ENCODE measurements around the gene ZBTB16. TPM values are rescaled to one million over a fixed set of nuclear protein-coding genes. Genes with fewer than 3 reads are reported as not detected.

Gene ZBTB16
- total RNA-seq, 1 donor from 2014 or later = 17.7 TPM

DNA sequence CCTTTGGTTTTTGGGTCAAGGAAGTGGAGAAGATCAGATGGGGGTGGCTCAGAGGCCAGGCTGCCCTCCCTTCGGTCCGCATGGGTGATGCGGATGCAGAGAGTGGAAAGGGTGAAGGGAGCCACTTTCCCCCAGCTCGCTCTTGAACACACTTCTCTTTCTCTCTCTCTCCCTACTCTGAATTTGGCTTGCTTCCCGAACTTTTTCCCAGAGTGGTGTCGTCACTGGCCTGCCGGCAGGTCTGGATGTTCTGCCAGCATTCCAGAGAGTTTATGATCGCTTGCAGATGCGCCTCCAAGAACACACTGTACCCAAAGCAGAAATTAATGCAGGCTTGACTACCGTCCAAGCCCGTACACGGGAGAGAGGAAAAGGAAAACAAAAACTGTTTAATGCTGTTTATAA lies 103.2 kb downstream of the ZBTB16 start:
- H3K4me2 ChIP-seq = no peak overlapping the region
- no peak overlapping the region for H2AFZ ChIP-seq (replicated peaks)
- H3K79me2 ChIP-seq (ENCODE audit: low read depth) = no peaks in the 10 kb centered on the region
- no peak overlapping the region for H3K9ac ChIP-seq
- Mint-ChIP-seq H3K4me3 (no peak overlapping the region), H3K36me3 (peaks cover 16% of the 10 kb centered on the region), H3K9me3 (no peaks in the 10 kb centered on the region), H3K27ac (peak overlapping the region; percentile 90), H3K27me3 (ENCODE audit: insufficient read depth, low read depth) (peaks cover 4% of the 10 kb centered on the region), H3K4me1 (peaks cover 89% of the 10 kb centered on the region)
- H3K4me1 ChIP-seq = peaks cover 43% of the 10 kb centered on the region
- DNase-seq (ENCODE audit: low spot score) = no peak
- no peaks in the 10 kb centered on the region for H3F3A ChIP-seq (ENCODE audit: low read depth)
- TF ChIP-seq EZH2 (IDR thresholded peaks at IDR 0.05) (no peak), EZH2phosphoT487 (IDR thresholded peaks at IDR 0.05) (no peak)
- TF ChIP-seq, protein P1, sequence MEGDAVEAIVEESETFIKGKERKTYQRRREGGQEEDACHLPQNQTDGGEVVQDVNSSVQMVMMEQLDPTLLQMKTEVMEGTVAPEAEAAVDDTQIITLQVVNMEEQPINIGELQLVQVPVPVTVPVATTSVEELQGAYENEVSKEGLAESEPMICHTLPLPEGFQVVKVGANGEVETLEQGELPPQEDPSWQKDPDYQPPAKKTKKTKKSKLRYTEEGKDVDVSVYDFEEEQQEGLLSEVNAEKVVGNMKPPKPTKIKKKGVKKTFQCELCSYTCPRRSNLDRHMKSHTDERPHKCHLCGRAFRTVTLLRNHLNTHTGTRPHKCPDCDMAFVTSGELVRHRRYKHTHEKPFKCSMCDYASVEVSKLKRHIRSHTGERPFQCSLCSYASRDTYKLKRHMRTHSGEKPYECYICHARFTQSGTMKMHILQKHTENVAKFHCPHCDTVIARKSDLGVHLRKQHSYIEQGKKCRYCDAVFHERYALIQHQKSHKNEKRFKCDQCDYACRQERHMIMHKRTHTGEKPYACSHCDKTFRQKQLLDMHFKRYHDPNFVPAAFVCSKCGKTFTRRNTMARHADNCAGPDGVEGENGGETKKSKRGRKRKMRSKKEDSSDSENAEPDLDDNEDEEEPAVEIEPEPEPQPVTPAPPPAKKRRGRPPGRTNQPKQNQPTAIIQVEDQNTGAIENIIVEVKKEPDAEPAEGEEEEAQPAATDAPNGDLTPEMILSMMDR (IDR thresholded peaks at IDR 0.05) = no peak
- no peak overlapping the region for H3K27ac ChIP-seq
- no peaks in the 10 kb centered on the region for H3K27me3 ChIP-seq
- no peak overlapping the region for H3K4me3 ChIP-seq
- H3K36me3 ChIP-seq = no peaks in the 10 kb centered on the region
- peaks cover 29% of the 10 kb centered on the region for H4K20me1 ChIP-seq (ENCODE audit: low read depth)
- no peaks in the 10 kb centered on the region for H3K9me3 ChIP-seq (ENCODE audit: low read depth)

DNA sequence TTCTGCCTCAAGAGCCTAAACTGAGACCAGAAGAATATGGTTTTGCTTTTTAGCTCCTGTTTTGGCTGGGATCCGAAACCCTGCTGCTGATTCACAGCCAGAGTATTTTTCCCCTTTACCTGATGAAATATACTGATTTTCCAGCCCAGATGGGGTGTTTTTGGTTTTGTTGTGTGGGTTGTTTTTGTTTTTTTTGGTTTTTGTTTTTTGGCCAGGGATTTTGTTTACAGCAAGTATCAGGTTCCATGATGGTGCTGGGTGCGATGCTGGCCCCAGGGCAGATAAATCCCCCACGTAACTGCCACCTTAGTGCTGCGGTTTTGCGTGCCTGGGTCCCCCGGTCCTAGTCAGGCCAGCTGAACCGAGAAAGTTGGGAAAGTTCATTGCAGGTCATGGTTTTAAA lies 103.7 kb downstream of the ZBTB16 start:
- H3K9me3 ChIP-seq (ENCODE audit: low read depth) = no peaks in the 10 kb centered on the region
- H3K27ac ChIP-seq = no peak overlapping the region
- H3K36me3 ChIP-seq = no peaks in the 10 kb centered on the region
- H2AFZ ChIP-seq (replicated peaks) = no peak overlapping the region
- no peak overlapping the region for H3K4me2 ChIP-seq
- Mint-ChIP-seq H3K27me3 (ENCODE audit: insufficient read depth, low read depth) (no peaks in the 10 kb centered on the region), H3K9me3 (no peaks in the 10 kb centered on the region), H3K4me1 (peaks cover 89% of the 10 kb centered on the region), H3K27ac (peak overlapping the region; percentile 92), H3K36me3 (peaks cover 15% of the 10 kb centered on the region), H3K4me3 (no peak overlapping the region)
- no peaks in the 10 kb centered on the region for H3F3A ChIP-seq (ENCODE audit: low read depth)
- peaks cover 48% of the 10 kb centered on the region for H3K4me1 ChIP-seq
- TF ChIP-seq EZH2phosphoT487 (IDR thresholded peaks at IDR 0.05) (no peak), EZH2 (IDR thresholded peaks at IDR 0.05) (no peak)
- TF ChIP-seq, protein P1 (IDR thresholded peaks at IDR 0.05) = no peak
- DNase-seq (ENCODE audit: low spot score) = no peak
- H3K27me3 ChIP-seq = no peaks in the 10 kb centered on the region
- no peaks in the 10 kb centered on the region for H3K79me2 ChIP-seq (ENCODE audit: low read depth)
- H3K9ac ChIP-seq = no peak overlapping the region
- H3K4me3 ChIP-seq = no peak overlapping the region
- peaks cover 32% of the 10 kb centered on the region for H4K20me1 ChIP-seq (ENCODE audit: low read depth)

DNA sequence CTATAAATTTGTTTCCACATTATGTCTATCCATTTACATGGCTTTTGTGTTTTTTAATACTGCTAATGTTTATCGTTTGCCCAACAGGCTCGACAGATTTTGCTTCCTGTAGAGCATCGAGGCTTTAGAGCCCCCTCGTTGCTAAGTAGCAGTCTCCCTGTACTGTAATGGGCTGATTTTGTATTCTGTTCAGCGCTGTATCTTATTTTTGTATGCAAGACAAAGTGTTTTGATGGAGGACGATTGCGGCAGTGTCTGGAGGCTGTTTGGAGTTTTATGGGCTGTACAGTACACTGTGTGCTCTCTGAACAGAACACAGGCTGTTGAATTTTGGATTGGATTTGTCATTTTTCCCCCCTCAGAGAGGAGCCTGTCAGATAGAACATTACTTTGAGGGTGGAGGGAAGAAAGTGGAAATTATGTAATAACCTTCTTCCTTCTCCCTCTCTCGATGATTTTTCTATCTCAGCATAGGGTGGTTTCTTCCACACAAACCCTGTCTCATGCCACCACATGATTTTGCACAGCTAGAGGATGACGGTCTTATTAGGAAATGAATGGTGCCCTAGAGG lies 104.4 kb downstream of the ZBTB16 start:
- H3K36me3 Mint-ChIP-seq = peaks cover 12% of the 10 kb centered on the region
- H3K36me3 ChIP-seq = no peaks in the 10 kb centered on the region
- no peak overlapping the region for H3K4me3 ChIP-seq
- peaks cover 29% of the 10 kb centered on the region for H4K20me1 ChIP-seq (ENCODE audit: low read depth)
- H3K4me3 Mint-ChIP-seq = no peak overlapping the region
- no peaks in the 10 kb centered on the region for H3K9me3 ChIP-seq (ENCODE audit: low read depth)
- no peak overlapping the region for H3K4me2 ChIP-seq
- no peak overlapping the region for H3K27ac ChIP-seq
- H3K27me3 Mint-ChIP-seq (ENCODE audit: insufficient read depth, low read depth) = no peaks in the 10 kb centered on the region
- peaks cover 92% of the 10 kb centered on the region for H3K4me1 Mint-ChIP-seq
- no peaks in the 10 kb centered on the region for H3K9me3 Mint-ChIP-seq
- TF ChIP-seq EZH2phosphoT487 (IDR thresholded peaks at IDR 0.05) = no peak
- TF ChIP-seq, protein P1 (IDR thresholded peaks at IDR 0.05) = no peak
- no peak for TF ChIP-seq EZH2 (IDR thresholded peaks at IDR 0.05)
- H3K27ac Mint-ChIP-seq = no peak overlapping the region
- H3K4me1 ChIP-seq = peaks cover 53% of the 10 kb centered on the region
- H2AFZ ChIP-seq (replicated peaks) = no peak overlapping the region
- H3K79me2 ChIP-seq (ENCODE audit: low read depth) = no peaks in the 10 kb centered on the region
- no peak overlapping the region for H3K9ac ChIP-seq
- no peaks in the 10 kb centered on the region for H3F3A ChIP-seq (ENCODE audit: low read depth)
- no peaks in the 10 kb centered on the region for H3K27me3 ChIP-seq
- DNase-seq (ENCODE audit: low spot score) = no peak

All from neural progenitor cell (in vitro differentiated cells).